OCI-LY7 (cell line): ENCODE results near the gene RAB37. TPM values are rescaled to one million over a fixed set of nuclear protein-coding genes. Genes with fewer than 3 reads are reported as not detected.

Experiments used
- BruUV-seq: library from RNA; stranded (reverse); fragments of 400-500 nt; replicated peaks from 2 replicates; lab custom pipeline; 2021; lab: Mats Ljungman, UMichigan
- CTCF ChIA-PET: fragments of 300-600 bp; sonication (Branson Sonifier 250); formaldehyde crosslinking; loops from one replicate; lab custom pipeline; 2022; ENCODE audit warnings: antibody characterized with exemption; ENCODE audit not compliant: unreplicated experiment; lab: Charles Lee
- POLR2A ChIA-PET: fragments of 300-600 bp; sonication (Branson Sonifier 250); formaldehyde crosslinking; loops from one replicate; lab custom pipeline; 2022; ENCODE audit warnings: antibody characterized with exemption; lab: Charles Lee
- DNase-seq: peaks from one replicate; pipeline ENCODE4 v3.0.0-alpha.2; 2015; ENCODE audit warnings: low spot score
- H2AFZ ChIP-seq: fragments of 200-600 bp; sonication (generic), shearing (Covaris generic); 2 replicates; pipeline ENCODE4 v1.6.1; 2014; ENCODE audit warnings: mild to moderate bottlenecking, antibody characterized with exemption, low read length, moderate library complexity
- H3K27ac ChIP-seq: fragments of 200-600 bp; sonication (generic); 2 replicates; pipeline ENCODE4 v1.5.1; 2014; ENCODE audit warnings: mixed run types, low read depth, mild to moderate bottlenecking, moderate library complexity, low read length, inconsistent platforms; ENCODE audit not compliant: poor library complexity, severe bottlenecking
- H3K36me3 ChIP-seq: fragments of 200-600 bp; sonication (generic); 2 replicates; pipeline ENCODE4 v1.6.1; 2014; ENCODE audit warnings: mild to moderate bottlenecking, antibody characterized with exemption, low read length, moderate library complexity, mixed read lengths; ENCODE audit not compliant: insufficient read depth
- H3K4me1 ChIP-seq: fragments of 200-600 bp; sonication (generic); 2 replicates; pipeline ENCODE4 v1.5.1; 2014; ENCODE audit warnings: mild to moderate bottlenecking, low read length; ENCODE audit not compliant: insufficient read depth, poor library complexity, severe bottlenecking
- H3K4me2 ChIP-seq: fragments of 200-600 bp; sonication (generic); 2 replicates; pipeline ENCODE4 v1.6.1; 2014; ENCODE audit warnings: mild to moderate bottlenecking, low read length
- H3K4me3 ChIP-seq: fragments of 200-600 bp; sonication (generic); 2 replicates; pipeline ENCODE4 v1.5.1; 2014; ENCODE audit warnings: mild to moderate bottlenecking, low read depth, low read length; ENCODE audit not compliant: poor library complexity, severe bottlenecking
- H3K79me2 ChIP-seq: fragments of 200-600 bp; sonication (generic); 2 replicates; pipeline ENCODE4 v1.6.1; 2016; ENCODE audit warnings: low read depth, mild to moderate bottlenecking, low read length, moderate library complexity, mixed read lengths; ENCODE audit not compliant: insufficient read depth
- H3K9me2 ChIP-seq: fragments of 200-600 bp; sonication (generic); 2 replicates; pipeline ENCODE4 v1.6.1; 2016; ENCODE audit warnings: mild to moderate bottlenecking, low read length, mixed read lengths; ENCODE audit not compliant: insufficient read depth
- H3K9me3 ChIP-seq: fragments of 200-600 bp; sonication (generic); 2 replicates; pipeline ENCODE4 v1.6.1; 2014; ENCODE audit warnings: mild to moderate bottlenecking, mixed run types, low read length, mixed read lengths
- H4K20me1 ChIP-seq: fragments of 200-600 bp; sonication (generic); 2 replicates; pipeline ENCODE4 v1.6.1; 2014; ENCODE audit warnings: mild to moderate bottlenecking, antibody characterized with exemption, low read length, moderate library complexity, mixed read lengths; ENCODE audit not compliant: insufficient read depth
- EZH2phosphoT487 ChIP-seq: fragments of 200-600 bp; sonication (generic); IDR thresholded peaks from 2 replicates; pipeline ENCODE4 v1.6.1; 2018; ENCODE audit warnings: low read depth, borderline replicate concordance, mild to moderate bottlenecking, mixed run types, antibody characterized with exemption, low read length, moderate library complexity, mixed read lengths
- intact Hi-C: fragments of 100-400 bp; cut with micrococcal nuclease; formaldehyde crosslinking; loops from one replicate; pipeline ENCODE4 v1.10.0; 2022; ENCODE audit not compliant: unreplicated experiment
- total RNA-seq, 2 experiments: library from RNA; depleted of rRNA in 1 of 2; stranded (reverse); fragments of >200 nt in 1 of 2; shearing (Covaris generic) in 1 of 2; gene quantifications; 2 replicates each; pipeline ENCODE4 v1.2.3, GENCODE V29; 2014 to 2022
- TF ChIP-seq, protein P1 (sequence below): fragments of 200-600 bp; sonication (generic); conservative IDR thresholded peaks from 2 replicates; pipeline ENCODE4 v1.5.1; 2014; ENCODE audit warnings: mild to moderate bottlenecking, antibody characterized with exemption, low read length, moderate library complexity, mixed read lengths

The RAB37 gene
- total RNA-seq, 2 experiments from 2014 or later = 6.3 to 12.7 TPM

DNA sequence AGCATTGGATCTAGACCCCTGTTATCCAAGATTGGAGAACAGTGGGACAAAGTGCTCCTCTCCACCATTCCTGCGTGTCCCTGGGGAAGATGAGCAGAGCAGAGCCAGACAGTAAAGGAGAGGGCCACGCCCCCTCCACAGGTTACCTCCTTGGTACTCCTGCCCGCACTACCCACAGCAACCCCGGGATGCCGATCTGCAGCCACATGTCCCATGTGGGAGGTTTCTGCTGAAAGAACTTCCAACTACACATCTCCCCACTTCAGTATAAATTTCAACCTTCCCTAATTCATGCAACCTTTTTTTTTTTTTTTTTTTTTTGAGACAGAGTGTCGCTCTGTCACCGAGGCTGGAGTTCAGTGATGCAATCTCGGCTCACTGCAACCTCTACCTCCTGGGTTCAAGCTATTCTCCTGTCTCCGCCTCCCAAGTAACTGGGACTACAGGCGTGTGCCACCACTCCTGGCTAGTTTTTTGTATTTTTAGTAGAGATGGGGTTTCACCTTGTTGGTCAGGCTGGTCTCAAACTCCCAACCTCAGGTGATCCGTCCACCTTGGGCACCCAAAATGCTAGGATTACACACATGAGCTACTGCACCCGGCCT is 2.3 kb downstream of the RAB37 start:
- H3K27ac ChIP-seq = no peak overlapping the region
- no TSS peak for BruUV-seq
- H3K4me2 ChIP-seq = no peak overlapping the region
- no peaks in the 10 kb centered on the region for H4K20me1 ChIP-seq
- intact Hi-C loops = loop anchor here (5.0 kb wide), 1 partner anchor 302 kb away; no protein-coding TSS in a partner anchor
- H3K9me2 ChIP-seq = no peaks in the 10 kb centered on the region
- TF ChIP-seq, protein P1, sequence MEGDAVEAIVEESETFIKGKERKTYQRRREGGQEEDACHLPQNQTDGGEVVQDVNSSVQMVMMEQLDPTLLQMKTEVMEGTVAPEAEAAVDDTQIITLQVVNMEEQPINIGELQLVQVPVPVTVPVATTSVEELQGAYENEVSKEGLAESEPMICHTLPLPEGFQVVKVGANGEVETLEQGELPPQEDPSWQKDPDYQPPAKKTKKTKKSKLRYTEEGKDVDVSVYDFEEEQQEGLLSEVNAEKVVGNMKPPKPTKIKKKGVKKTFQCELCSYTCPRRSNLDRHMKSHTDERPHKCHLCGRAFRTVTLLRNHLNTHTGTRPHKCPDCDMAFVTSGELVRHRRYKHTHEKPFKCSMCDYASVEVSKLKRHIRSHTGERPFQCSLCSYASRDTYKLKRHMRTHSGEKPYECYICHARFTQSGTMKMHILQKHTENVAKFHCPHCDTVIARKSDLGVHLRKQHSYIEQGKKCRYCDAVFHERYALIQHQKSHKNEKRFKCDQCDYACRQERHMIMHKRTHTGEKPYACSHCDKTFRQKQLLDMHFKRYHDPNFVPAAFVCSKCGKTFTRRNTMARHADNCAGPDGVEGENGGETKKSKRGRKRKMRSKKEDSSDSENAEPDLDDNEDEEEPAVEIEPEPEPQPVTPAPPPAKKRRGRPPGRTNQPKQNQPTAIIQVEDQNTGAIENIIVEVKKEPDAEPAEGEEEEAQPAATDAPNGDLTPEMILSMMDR = no peak
- no peak for TF ChIP-seq EZH2phosphoT487
- H3K9me3 ChIP-seq = no peaks in the 10 kb centered on the region
- no peaks in the 10 kb centered on the region for H3K79me2 ChIP-seq
- POLR2A ChIA-PET = interaction anchor here (0.6 to 1.8 kb wide), 7 partner anchors 10 to 201 kb away, joined by 3 to 5 read pairs (median 5); no protein-coding TSS in a partner anchor
- peaks cover 62% of the 10 kb centered on the region for H3K4me1 ChIP-seq
- CTCF ChIA-PET = interaction anchor here (0.6 to 4.1 kb wide), 4 partner anchors 29 to 81 kb away, joined by 3 to 82 read pairs (median 4); no protein-coding TSS in a partner anchor
- no peak for DNase-seq
- no peaks in the 10 kb centered on the region for H3K36me3 ChIP-seq
- no peak overlapping the region for H3K4me3 ChIP-seq
- H2AFZ ChIP-seq = no peak overlapping the region

DNA sequence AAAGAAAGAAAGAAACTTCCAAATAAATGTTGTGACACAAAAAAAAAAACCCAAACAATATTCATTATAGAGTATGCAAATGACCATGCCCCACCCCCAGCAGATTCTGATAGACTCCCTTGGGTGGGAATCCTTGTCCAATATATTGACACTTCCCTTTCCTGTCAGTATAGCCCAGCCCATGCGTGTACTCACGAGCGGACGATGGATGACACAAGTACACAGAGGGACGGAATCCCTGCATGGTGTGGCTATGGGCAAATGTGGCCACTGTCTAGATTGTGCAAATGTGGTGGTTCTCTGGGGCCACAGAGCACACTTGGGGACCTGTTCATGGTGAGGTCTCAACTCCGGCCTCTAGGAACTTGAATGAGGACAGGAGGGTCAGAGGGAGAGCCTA is 3.1 kb downstream of the RAB37 start:
- TF ChIP-seq, protein P1 = no peak
- TF ChIP-seq EZH2phosphoT487 = no peak
- Histone ChIP-seq H2AFZ (no peak overlapping the region), H3K79me2 (no peaks in the 10 kb centered on the region), H3K9me2 (no peaks in the 10 kb centered on the region), H3K4me2 (no peak overlapping the region), H3K27ac (no peak overlapping the region), H3K4me3 (no peak overlapping the region), H3K36me3 (no peaks in the 10 kb centered on the region), H4K20me1 (no peaks in the 10 kb centered on the region), H3K9me3 (no peaks in the 10 kb centered on the region), H3K4me1 (peaks cover 68% of the 10 kb centered on the region)
- POLR2A ChIA-PET = no interaction called here
- CTCF ChIA-PET = interaction anchor here (0.6 kb wide), 1 partner anchor 38 kb away, joined by 3 read pairs; no protein-coding TSS in a partner anchor
- BruUV-seq = no TSS peak
- intact Hi-C loops = no loop called here
- no peak for DNase-seq
